Suprapubic skin (tissue), 3 donors: Measurements from ENCODE around the gene SDHAF4.

Source experiments
- CTCF ChIP-seq, 2 donors: fragments of 200-600 bp in 1 of 2; fragments of 450-650 bp in 1 of 2; sonication (generic) in 1 of 2; IDR thresholded peaks; one replicate each; pipeline ENCODE4 v1.5.1; 2016 to 2019; ENCODE audit warnings: antibody characterized with exemption in 2 of 2, mild to moderate bottlenecking in 1 of 2, moderate library complexity in 1 of 2
- POLR2AphosphoS5 ChIP-seq, 3 donors: sonication (generic); formaldehyde crosslinking; IDR thresholded peaks; one replicate each; pipeline ENCODE4 v1.6.1; 2017; ENCODE audit warnings: antibody characterized with exemption in 3 of 3

DNA sequence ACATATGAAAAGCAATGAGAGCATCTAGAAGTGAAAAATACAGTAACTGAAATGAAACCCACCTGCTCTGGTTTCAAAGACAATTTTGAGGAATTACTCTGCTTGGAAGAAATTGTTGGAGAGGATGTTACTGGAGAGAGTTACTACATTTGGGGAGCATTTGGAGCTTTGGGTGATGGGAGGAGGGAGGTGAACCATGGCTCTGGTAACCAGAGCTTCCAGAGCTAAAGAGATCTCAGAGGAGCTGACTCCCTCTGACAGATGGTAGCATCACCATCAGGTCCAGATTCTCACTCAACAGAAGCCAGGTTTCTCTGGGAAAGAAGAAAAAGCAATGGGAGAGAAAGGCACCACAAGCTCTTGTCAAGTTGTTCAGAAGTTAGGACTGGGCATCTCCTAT lies 58.7 kb downstream of the SDHAF4 start:
- TF ChIP-seq CTCF (IDR thresholded peaks at IDR 0.05) = no peak
- TF ChIP-seq POLR2AphosphoS5 (IDR thresholded peaks at IDR 0.05) = no peak
